SK-N-SH treated with all-trans-retinoic acid at 6 μM for 48 hours (cell line): ENCODE measurements around the gene PPM1H.

ENCODE experiments used
- ARNTL ChIP-seq: fragments of 450-650 bp; formaldehyde crosslinking; IDR thresholded peaks from 2 replicates; pipeline ENCODE4 v1.5.0; 2020; ENCODE audit warnings: low read depth, mild to moderate bottlenecking, moderate library complexity, borderline replicate concordance
- CSDC2 ChIP-seq: fragments of 250-450 bp; sonication (Bioruptor Pico); IDR thresholded peaks from 2 replicates; pipeline ENCODE4 v1.5.0; 2020; ENCODE audit warnings: mild to moderate bottlenecking, moderate library complexity
- ESRRG ChIP-seq: fragments of 250-450 bp; sonication (Bioruptor Pico); IDR thresholded peaks from 2 replicates; pipeline ENCODE4 v1.6.1; 2021; ENCODE audit warnings: mild to moderate bottlenecking
- ISL1 ChIP-seq: fragments of 250-450 bp; sonication (Bioruptor Pico); IDR thresholded peaks from 2 replicates; pipeline ENCODE4 v2.1.2; 2022; ENCODE audit warnings: mild to moderate bottlenecking, moderate library complexity
- PATZ1 ChIP-seq: fragments of 250-450 bp; sonication (Bioruptor Pico); IDR thresholded peaks from 2 replicates; pipeline ENCODE4 v1.8.0; 2020; ENCODE audit warnings: mild to moderate bottlenecking, moderate library complexity, borderline replicate concordance
- POU6F1 ChIP-seq: fragments of 250-450 bp; sonication (Bioruptor Pico); IDR thresholded peaks from 2 replicates; pipeline ENCODE4 v1.8.0; 2021; ENCODE audit warnings: low read depth, mild to moderate bottlenecking, moderate library complexity, borderline replicate concordance
- ZFP3 ChIP-seq: fragments of 250-450 bp; sonication (Bioruptor Pico); IDR thresholded peaks from 2 replicates; pipeline ENCODE4 v1.5.0; 2020; ENCODE audit warnings: mild to moderate bottlenecking, moderate library complexity

DNA sequence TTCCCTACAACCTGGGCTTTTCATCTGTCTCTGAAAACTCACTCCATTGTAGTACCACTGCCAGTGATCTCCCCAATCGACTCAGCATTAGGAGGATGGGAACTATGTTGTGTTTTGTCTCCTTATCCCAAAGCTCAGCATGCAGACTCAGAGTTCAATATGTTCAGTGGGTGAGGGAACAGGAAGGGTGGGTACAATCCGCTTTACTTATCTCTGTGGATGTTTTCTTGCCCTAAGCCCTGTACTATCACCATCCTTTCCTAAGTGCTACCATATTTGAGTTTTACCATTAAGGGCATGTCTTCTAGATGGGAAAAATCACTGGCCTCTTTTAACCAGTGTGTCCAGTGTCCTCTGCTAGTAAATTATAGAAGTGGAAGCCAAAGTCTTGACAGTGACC lies 107.1 kb downstream of the PPM1H start:
- no peak for TF ChIP-seq ESRRG
- no peak for TF ChIP-seq ARNTL (CRISPR knock-in tag)
- TF ChIP-seq ZFP3 (CRISPR knock-in tag), result no peak
- no peak for TF ChIP-seq ISL1 (CRISPR knock-in tag)
- no peak for TF ChIP-seq CSDC2 (CRISPR knock-in tag)
- TF ChIP-seq PATZ1 (CRISPR knock-in tag), result no peak
- TF ChIP-seq POU6F1 (CRISPR knock-in tag), result no peak
